ENCODE measurements around the gene INHBA.

DNA sequence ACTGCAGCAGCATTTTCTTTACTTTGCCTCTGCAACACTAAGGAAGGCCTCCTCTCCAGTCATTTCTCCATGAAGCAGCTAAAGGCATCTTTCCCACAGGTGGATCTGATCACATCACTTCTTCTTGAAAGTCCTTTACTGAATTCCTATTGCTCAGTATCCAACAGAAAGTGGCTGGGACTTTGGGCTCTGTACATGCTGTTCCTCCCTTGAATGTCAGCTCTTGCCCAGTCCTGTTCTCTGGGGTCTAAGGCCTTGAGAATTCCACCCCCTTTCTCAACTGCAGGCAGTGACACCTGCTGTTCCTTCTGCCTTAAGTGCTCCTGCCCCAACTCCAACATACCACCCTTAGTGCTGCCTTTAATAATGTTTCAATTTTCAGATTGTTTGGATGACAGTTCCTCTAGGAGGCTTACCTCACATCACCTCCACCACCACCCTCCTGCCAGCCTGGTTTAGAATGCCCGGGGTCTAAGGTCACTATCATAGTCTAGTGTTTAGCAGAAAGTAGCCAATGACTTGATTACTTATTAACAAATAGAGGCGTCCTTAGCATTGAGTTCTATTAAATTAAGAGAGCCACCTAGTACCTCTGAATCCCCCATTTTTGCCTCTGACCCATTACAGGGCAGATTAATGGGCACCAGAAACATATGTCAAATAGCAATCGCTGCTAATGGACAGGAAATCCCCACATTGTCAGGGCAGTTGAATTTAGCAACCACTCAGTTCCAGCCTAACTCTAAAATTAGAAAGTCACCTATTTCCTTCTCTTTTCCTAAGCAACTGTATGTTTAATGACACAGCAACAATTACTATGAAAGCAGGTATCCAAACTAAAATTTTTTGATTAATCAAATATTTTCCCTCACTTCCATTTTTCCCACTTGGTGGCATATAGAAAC is 11.4 kb downstream of the INHBA start:
- TF ChIP-seq RAD21 (IDR thresholded peaks at IDR 0.05; ENCODE audit: low read length), result no peak
- TF ChIP-seq CTCF (conservative IDR thresholded peaks at IDR 0.05; ENCODE audit: low read depth, low read length), result no peak
- no peak for TF ChIP-seq MAZ (IDR thresholded peaks at IDR 0.05; ENCODE audit: borderline replicate concordance, low read depth, low read length)
- TF ChIP-seq ELK1 (IDR thresholded peaks at IDR 0.05; ENCODE audit: borderline replicate concordance, low read depth, low read length), result no peak
- no peak for TF ChIP-seq RCOR1 (IDR thresholded peaks at IDR 0.05; ENCODE audit: insufficient replicate concordance, low read length)
- peak; percentile 24; the same call in 1 of the 2 replicates for TF ChIP-seq POLR2A (IDR thresholded peaks at IDR 0.05; ENCODE audit: low read depth, low read length)
- TF ChIP-seq RFX5 (IDR thresholded peaks at IDR 0.05; ENCODE audit: low read depth, low read length), result no peak
- no peak for TF ChIP-seq SMC3 (IDR thresholded peaks at IDR 0.05; ENCODE audit: low read depth, low read length)
- no peak for TF ChIP-seq MAFK (IDR thresholded peaks at IDR 0.05; ENCODE audit: low read depth, low read length)
- TF ChIP-seq CEBPB (IDR thresholded peaks at IDR 0.05; ENCODE audit: low read depth, low read length), result no peak
- no peak for TF ChIP-seq BHLHE40 (IDR thresholded peaks at IDR 0.05; ENCODE audit: low read depth, low read length)
- TF ChIP-seq, protein P1, sequence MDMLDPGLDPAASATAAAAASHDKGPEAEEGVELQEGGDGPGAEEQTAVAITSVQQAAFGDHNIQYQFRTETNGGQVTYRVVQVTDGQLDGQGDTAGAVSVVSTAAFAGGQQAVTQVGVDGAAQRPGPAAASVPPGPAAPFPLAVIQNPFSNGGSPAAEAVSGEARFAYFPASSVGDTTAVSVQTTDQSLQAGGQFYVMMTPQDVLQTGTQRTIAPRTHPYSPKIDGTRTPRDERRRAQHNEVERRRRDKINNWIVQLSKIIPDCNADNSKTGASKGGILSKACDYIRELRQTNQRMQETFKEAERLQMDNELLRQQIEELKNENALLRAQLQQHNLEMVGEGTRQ (IDR thresholded peaks at IDR 0.05; ENCODE audit: low read depth, low read length), result no peak
- TF ChIP-seq MXI1 (IDR thresholded peaks at IDR 0.05; ENCODE audit: borderline replicate concordance, low read depth, low read length), result no peak

All from IMR-90 (cell line).